Measurements from ENCODE around the gene PTPRT. TPM values are rescaled to one million over a fixed set of nuclear protein-coding genes. Genes with fewer than 3 reads are reported as not detected.
A peak's percentile ranks its signal among the peaks of the same experiment; 100 is the strongest.

Gene PTPRT
- total RNA-seq, 1 experiment from 2014 or later, result 0.13 TPM

DNA sequence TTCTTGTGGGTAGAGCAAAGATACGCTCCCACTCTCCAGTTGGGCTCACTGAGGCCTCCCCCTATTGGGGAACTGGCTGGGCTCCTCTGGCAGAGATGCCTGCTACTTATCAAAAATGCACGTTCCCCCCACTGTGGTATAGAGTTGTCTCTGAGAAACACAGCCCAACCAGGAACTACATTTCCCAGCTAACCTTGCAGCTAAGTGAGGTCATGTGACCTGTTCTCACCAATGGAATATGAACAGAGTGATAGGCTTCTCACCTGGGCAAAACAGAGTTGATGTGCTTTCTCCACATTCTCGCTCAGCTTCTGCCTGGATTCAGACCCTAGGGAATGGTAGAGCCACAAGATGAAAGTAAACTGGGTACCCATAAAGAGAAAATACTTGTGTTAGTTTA is 49.1 kb upstream of the PTPRT start:
- H3K4me2 ChIP-seq (ENCODE audit: insufficient read depth, insufficient read length, low read length), result no peak overlapping the region
- no peaks in the 10 kb centered on the region for H3K9me3 Mint-ChIP-seq
- peak; percentile 45 for DNase-seq

More for the DNA sequence above, 49.1 kb upstream of the PTPRT start:
- Histone ChIP-seq H2AK5ac (ENCODE audit: insufficient read length, low read length) (no peak overlapping the region), H4K20me1 (ENCODE audit: control insufficient read depth, insufficient read depth, insufficient read length) (no peaks in the 10 kb centered on the region), H2BK5ac (ENCODE audit: insufficient read length, low read length) (no peak overlapping the region), H2BK15ac (ENCODE audit: low read depth, low read length) (no peak overlapping the region), H4K91ac (ENCODE audit: insufficient read length, low read depth, low read length) (no peak overlapping the region), H3K79me1 (ENCODE audit: insufficient read depth, low read depth, low read length, poor library complexity, severe bottlenecking) (no peaks in the 10 kb centered on the region), H2BK12ac (ENCODE audit: insufficient read length, low read depth, low read length) (no peak overlapping the region), H3K9ac (ENCODE audit: extremely low read depth, insufficient read length, low read length) (no peak overlapping the region), H2BK20ac (ENCODE audit: low read depth, low read length, poor library complexity, severe bottlenecking) (no peak overlapping the region), H3K79me2 (ENCODE audit: insufficient read depth, low read length) (no peaks in the 10 kb centered on the region), H3K4ac (ENCODE audit: low read depth, low read length) (no peak overlapping the region), H3K23ac (ENCODE audit: insufficient read length, low read depth, low read length) (no peak overlapping the region), H4K8ac (replicated peaks; ENCODE audit: insufficient read length, low read depth, low read length) (no peak overlapping the region), H3K56ac (ENCODE audit: insufficient read length, low read depth, low read length) (no peak overlapping the region), H4K5ac (ENCODE audit: insufficient read length, low read depth, low read length) (no peak overlapping the region), H3K14ac (ENCODE audit: insufficient read depth, low read length) (no peak overlapping the region), H3K23me2 (ENCODE audit: insufficient read length, low read depth, low read length, poor library complexity, severe bottlenecking) (no peaks in the 10 kb centered on the region), H3K4me1 (ENCODE audit: insufficient read depth, low read length) (no peaks in the 10 kb centered on the region), H3K27ac (ENCODE audit: insufficient read length, low read depth, low read length) (no peak overlapping the region), H2AFZ (ENCODE audit: low read length) (no peak overlapping the region), H3K27me3 (ENCODE audit: insufficient read depth, low read length) (no peaks in the 10 kb centered on the region), H3T11ph (ENCODE audit: low read length) (no peak overlapping the region), H2BK120ac (ENCODE audit: low read depth, low read length, poor library complexity, severe bottlenecking) (no peak overlapping the region), H3K9me3 (ENCODE audit: control insufficient read depth, low read depth, low read length) (no peaks in the 10 kb centered on the region), H3K18ac (ENCODE audit: insufficient read length, low read depth, low read length) (no peak overlapping the region)
- TF ChIP-seq, protein P1, sequence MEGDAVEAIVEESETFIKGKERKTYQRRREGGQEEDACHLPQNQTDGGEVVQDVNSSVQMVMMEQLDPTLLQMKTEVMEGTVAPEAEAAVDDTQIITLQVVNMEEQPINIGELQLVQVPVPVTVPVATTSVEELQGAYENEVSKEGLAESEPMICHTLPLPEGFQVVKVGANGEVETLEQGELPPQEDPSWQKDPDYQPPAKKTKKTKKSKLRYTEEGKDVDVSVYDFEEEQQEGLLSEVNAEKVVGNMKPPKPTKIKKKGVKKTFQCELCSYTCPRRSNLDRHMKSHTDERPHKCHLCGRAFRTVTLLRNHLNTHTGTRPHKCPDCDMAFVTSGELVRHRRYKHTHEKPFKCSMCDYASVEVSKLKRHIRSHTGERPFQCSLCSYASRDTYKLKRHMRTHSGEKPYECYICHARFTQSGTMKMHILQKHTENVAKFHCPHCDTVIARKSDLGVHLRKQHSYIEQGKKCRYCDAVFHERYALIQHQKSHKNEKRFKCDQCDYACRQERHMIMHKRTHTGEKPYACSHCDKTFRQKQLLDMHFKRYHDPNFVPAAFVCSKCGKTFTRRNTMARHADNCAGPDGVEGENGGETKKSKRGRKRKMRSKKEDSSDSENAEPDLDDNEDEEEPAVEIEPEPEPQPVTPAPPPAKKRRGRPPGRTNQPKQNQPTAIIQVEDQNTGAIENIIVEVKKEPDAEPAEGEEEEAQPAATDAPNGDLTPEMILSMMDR (conservative IDR thresholded peaks at IDR 0.05), result no peak
- peaks cover 42% of the 10 kb centered on the region for H3K27me3 Mint-ChIP-seq (ENCODE audit: low read depth)
- no peak overlapping the region for H3K27ac Mint-ChIP-seq
- H3K36me3 Mint-ChIP-seq (ENCODE audit: insufficient read depth in 1 of 3, low read depth in 3 of 3), result no peaks in the 10 kb centered on the region
- no CpG with 5 or more reads among the region's 3 CpGs for WGBS (ENCODE audit: extremely low coverage, insufficient read length, low lambda C conversion rate)
- H3K4me3 Mint-ChIP-seq, result no peak overlapping the region
- peaks cover 10 to 11% of the 10 kb centered on the region in 2 experiments; a peak in 3 of 4 replicates for H3K4me1 Mint-ChIP-seq
